ENCODE results near the gene ST8SIA5.
"Not testable (repeated sequence)": the region's sequence is repeated elsewhere in the genome, so short reads cannot be mapped to it uniquely, and the experiment has no call there.

Gene ST8SIA5

GRCh38 chr18:46756559-46757201, at the start of gene ST8SIA5:
Gene ST8SIA5, minus strand, starts transcription at chr18:46757053. Its CDS starts 545 bp downstream, at chr18:46756508.
- no peak for DNase-seq (ENCODE audit: low spot score)

DNA sequence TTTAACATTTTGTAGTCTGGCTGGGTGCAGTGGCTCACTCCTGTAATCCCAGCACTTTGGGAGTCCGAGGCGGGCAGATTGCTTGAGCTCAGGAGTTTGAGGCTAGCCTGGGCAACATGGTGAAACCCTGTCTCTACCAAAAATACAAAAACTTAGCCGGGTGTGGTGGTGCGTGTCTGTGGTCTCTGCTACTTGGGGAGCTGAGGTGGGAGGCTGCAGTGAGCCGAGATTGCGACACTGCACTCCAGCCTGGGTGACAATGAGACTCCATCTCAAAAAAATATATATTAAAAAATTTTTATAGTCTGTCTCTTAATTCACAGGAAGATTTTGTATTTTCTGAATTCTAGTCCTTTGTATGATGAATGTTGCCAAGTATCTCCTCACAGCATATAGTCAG, 39.1 kb upstream of the ST8SIA5 start:
- not testable (repeated sequence) for DNase-seq (ENCODE audit: low spot score)

GRCh38 chr18:46794607-46795006, 37.8 kb upstream of the ST8SIA5 start:
- no peak for DNase-seq (ENCODE audit: low spot score)

DNA sequence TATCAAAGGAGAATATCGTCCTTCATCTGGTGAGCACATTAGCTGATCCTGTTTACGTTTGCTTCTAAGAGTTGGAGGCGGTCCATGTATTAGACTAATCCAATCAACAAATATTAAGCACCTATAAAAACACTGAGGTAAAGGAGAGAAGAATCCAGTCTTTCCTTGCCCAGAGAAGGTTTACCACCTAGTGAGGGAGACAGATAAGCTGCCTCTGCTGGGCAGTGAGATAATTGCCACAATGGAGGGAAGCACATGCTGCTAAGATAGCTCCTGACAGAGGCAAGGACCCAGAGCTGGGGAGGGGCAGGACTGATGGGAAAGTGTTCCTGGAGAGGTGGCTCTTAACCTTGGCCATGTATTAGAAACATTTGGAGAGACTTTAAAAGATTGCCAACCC, 36.7 kb upstream of the ST8SIA5 start:
- no peak for DNase-seq (ENCODE audit: low spot score)

- no peak for DNase-seq (ENCODE audit: low spot score)
Observed at GRCh38 chr18:46789088-46789487, 32.2 kb upstream of the ST8SIA5 start.

- no peak for DNase-seq (ENCODE audit: low spot score)
Observed at GRCh38 chr18:46787674-46788073, 30.8 kb upstream of the ST8SIA5 start.

- DNase-seq (ENCODE audit: low spot score): no peak
Observed at GRCh38 chr18:46772357-46772756, 15.5 kb upstream of the ST8SIA5 start.

DNA sequence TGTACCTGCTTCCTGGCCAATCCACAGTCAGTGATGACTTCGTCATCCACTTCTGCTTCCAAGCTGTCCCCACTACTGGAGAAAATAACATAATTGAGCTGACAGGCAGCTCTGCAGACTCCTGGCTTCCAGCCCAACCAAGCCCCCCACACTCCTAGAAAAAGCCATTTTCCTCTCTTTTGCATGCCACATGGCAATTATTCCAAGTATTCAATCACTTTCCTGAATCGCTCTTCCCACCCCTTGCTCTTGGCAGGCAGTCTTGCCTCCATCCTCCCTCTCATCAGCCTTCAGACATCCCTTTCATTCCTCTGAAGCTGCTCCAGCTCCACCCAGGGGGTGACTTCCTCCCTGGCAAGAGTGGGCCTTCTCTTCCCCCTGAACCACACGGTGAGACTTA, 14.3 kb upstream of the ST8SIA5 start:
- DNase-seq (ENCODE audit: low spot score): no peak

- no peak for DNase-seq (ENCODE audit: low spot score)
Observed at GRCh38 chr18:46770708-46771107, 13.9 kb upstream of the ST8SIA5 start.

DNA sequence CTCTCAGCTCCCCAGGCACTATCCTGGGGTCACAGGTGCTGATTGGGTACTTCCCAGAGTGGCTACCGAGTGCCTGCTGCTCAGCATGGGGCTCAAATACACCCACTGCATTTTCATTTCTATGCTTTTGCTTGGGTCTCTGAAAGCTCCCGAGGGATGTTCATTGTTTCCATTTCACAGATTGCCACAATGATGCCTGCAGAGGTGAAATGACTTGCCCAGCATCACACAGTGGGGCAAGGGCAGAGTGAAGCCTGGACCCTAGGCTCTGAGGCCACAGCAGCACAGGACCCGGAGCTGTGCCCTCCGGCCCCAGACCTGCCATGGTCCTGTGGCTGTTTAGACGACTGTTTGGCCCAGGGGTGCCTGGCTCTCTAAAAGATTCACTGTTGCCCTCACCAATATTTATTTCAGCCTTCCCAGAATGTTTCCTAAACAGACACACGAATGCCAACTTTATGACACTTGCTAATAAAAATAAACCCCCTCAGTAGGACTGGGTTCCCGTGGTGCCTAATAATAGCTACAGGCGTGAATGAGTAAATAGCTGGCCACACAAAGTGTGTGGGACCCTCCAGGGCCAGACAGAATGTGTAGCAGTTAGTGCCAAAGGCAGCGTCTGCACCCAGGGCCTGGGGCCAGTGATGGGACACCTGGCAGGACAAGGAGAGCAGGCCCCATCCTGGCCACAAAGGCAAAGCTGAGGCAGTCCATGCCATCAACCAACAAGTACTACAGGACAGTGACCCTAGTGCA, 11.5 kb upstream of the ST8SIA5 start:
- DNase-seq (ENCODE audit: low spot score): no peak

DNA sequence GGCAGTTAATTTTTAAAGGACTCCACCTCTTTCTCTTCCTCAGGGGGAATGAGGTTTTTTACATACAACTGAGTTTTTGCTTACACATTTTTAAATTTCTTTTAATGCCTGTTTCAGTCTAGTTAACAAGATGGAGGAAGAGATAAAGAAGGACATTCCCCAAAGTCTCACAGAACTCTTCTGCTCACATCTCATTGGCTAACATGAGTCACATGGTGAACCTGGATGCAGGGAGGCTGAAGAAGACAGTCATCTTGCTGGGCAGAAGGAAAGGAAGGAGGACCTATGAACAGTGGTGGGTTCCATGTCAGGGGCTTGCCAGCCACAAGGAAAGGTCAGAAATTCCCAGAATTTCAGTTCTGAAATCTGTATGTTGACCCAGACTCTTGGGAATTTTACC, 10.4 kb upstream of the ST8SIA5 start:
- no peak for DNase-seq (ENCODE audit: low spot score)

DNA sequence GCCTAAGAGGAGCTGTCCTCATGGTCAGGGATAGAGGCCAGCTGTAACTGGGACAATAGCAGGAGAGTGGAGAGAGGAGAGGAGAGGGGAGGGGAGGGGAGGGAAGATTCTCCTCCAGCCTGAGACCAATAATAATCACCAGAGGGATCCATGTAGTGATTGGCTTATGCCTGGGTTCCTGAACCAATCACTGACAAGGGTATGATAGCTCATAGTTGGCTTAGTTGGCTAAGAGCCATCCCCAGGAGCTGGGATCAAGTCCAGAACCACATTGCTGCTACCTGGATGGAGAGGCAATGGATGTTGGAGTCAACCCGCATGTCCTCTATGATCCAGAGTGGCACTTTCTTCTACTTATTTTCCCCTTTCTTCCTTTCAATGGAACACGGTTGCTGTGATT, 7.7 kb upstream of the ST8SIA5 start:
- no peak for DNase-seq (ENCODE audit: low spot score)

- DNase-seq (ENCODE audit: low spot score): peak; percentile 79
Observed at GRCh38 chr18:46761059-46761769, 4.4 kb upstream of the ST8SIA5 start.

- no peak for DNase-seq (ENCODE audit: low spot score)
Observed at GRCh38 chr18:46759890-46760289, 3.0 kb upstream of the ST8SIA5 start.

DNA sequence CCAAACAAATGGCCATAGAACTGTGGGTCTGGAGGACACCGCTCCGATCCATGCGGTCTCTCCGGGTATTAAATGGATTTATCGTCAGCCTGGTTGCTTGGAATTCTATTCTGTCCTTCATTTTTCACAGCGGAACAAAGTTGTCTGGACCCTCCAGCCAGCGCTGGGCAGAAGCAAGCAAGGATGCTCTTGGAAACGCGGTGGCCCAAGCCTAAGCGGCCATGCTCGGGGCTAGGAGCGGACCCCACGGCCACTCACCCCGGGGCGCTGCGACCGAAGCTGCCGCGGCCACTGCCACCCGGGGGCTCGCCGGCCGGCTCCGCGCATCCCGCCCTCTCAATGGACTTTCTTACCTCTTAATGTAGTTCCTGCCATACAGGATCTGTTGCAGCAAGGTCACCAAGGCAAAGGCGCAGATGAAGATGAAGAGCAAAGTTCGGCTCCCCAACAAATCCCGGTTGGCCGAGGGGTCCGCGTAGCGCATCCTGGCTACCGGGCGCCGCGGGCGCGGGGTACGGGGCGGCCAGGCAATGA, 761 bp downstream of the ST8SIA5 start:
- DNase-seq (ENCODE audit: low spot score): no peak

GRCh38 chr18:46755315-46756024, 1.4 kb downstream of the ST8SIA5 start:
- DNase-seq (ENCODE audit: low spot score): peak; percentile 24

- peak; percentile 33 for DNase-seq (ENCODE audit: low spot score)
Observed at GRCh38 chr18:46754661-46755292, 2.1 kb downstream of the ST8SIA5 start.

GRCh38 chr18:46754188-46754587, 2.7 kb downstream of the ST8SIA5 start:
- no peak for DNase-seq (ENCODE audit: low spot score)

DNA sequence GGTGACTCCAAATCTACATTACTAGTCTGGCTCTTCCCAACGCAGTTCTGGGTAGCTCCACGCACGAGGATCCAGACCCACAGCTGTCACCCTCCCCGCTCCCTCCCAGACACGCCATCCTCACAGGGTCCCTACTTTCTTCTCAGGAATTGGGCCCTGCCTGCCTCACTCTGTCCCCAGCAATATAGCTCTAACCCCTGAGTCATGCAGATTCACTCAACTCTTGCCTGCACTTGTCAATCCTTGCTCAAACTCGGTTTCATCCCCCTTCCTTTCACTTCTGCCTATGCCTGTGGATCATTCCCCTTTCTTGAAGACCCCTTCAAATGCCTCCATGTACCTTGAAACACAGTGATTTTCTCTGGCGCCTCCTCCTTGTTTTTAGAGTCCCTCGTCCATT, 5.0 kb downstream of the ST8SIA5 start:
- no peak for DNase-seq (ENCODE audit: low spot score)

- no peak for DNase-seq (ENCODE audit: low spot score)
Observed at GRCh38 chr18:46750626-46751025, 6.2 kb downstream of the ST8SIA5 start.

DNA sequence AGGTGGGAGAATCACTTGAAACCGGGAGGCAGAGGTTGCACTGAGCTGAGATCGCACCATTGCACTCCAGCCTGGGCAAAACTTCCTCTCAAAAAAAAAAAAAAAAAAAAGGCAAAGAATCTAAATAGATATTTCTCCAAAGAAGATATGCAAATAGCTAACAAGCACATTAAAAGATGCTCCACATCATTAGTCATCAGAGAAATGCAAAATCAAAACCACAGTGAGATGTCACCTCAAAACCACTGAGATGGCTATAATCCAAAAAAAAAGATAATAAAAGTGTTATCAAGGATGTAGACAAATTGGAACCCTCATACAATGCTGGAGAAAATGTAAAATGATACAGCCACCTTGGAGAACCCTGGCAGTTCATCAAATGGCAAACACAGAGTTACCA, 8.4 kb downstream of the ST8SIA5 start:
- DNase-seq (ENCODE audit: low spot score): no peak

DNA sequence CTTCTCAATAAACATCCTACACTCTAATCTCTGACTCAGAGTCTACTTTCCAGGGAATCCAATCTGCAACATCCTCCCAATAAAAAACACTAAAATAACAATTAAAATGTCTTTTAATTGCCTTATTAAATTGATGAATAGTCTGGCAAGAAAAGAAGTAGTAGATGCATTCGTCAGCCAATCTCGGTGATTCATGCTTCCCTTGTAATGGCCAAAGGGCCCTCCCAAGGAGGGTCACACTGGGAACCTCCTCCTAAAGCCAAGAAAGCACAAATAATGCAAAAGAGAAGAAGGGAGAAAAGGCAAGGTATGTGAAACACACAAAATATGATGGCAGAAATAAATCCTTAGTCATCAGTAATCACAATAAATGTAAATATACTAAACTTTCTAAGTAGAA, 16.8 kb downstream of the ST8SIA5 start:
- no peak for DNase-seq (ENCODE audit: low spot score)
